Stomach (tissue), 4 donors: ENCODE data around the gene ABCB8.

Source experiments
- CTCF ChIP-seq, 7 experiments: fragments of 450-650 bp in 4 of 7; fragments of 200-600 bp in 3 of 7; sonication (generic) in 3 of 7; IDR thresholded peaks; one replicate each; pipeline ENCODE4 v1.5.1; 2016 to 2019; ENCODE audit warnings: antibody characterized with exemption in 7 of 7, control low read depth in 2 of 7, mild to moderate bottlenecking in 1 of 7
- POLR2A ChIP-seq, 4 donors: fragments of 450-650 bp; IDR thresholded peaks; one replicate each; pipeline ENCODE4 v1.6.1; 2016; ENCODE audit warnings: antibody characterized with exemption in 4 of 4, control low read depth in 2 of 4, mild to moderate bottlenecking in 1 of 4, moderate library complexity in 1 of 4
- POLR2AphosphoS5 ChIP-seq, 3 donors: sonication (generic); formaldehyde crosslinking; IDR thresholded peaks; one replicate each; pipeline ENCODE4 v1.6.1; 2016; ENCODE audit warnings: antibody characterized with exemption in 3 of 3

DNA sequence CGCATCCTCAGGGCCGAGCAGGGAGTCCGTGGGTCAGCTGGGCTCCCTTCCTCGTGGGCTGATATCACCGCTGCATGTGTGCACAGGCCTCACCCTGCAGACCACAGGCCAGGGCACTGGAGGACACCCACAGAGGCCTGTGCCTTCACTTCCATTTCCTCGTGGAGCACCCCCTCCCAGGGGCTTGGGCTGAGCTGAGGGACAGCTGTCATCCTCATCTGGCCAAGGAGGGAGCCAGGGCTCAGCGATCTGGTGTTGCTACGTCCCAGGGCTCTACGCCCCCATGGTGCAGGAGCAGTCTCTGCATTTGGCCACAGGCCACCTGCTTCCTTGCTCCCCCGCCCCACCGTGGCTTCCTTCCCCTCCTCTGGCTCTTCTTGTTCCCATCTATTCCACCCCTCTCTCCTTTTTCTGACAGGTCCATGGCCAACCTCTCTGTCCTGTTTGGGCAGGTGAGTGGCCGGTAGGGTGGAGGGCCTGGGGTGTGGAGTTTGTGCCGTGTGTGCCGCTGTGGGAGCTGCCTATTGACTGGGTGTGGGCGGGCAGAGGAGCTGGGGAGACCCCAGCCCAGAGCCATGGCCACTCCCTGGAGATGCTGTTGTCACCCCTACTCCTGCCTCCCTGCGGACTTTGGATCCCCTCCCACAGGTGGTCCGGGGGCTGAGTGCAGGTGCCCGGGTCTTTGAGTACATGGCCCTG, 11.7 kb downstream of the ABCB8 start:
- TF ChIP-seq CTCF (IDR thresholded peaks at IDR 0.05) = no peak
- TF ChIP-seq POLR2A (IDR thresholded peaks at IDR 0.05) = no peak
- no peak for TF ChIP-seq POLR2AphosphoS5 (IDR thresholded peaks at IDR 0.05)
